SK-N-SH treated with all-trans-retinoic acid at 6 μM for 48 hours (cell line): Measurements from ENCODE around the gene PLEKHN1.

Experiments
- CSDC2 ChIP-seq: fragments of 250-450 bp; sonication (Bioruptor Pico); IDR thresholded peaks from 2 replicates; pipeline ENCODE4 v1.5.0; 2020; ENCODE audit warnings: mild to moderate bottlenecking, moderate library complexity
- PATZ1 ChIP-seq: fragments of 250-450 bp; sonication (Bioruptor Pico); IDR thresholded peaks from 2 replicates; pipeline ENCODE4 v1.8.0; 2020; ENCODE audit warnings: mild to moderate bottlenecking, moderate library complexity, borderline replicate concordance
- POU6F1 ChIP-seq: fragments of 250-450 bp; sonication (Bioruptor Pico); IDR thresholded peaks from 2 replicates; pipeline ENCODE4 v1.8.0; 2021; ENCODE audit warnings: low read depth, mild to moderate bottlenecking, moderate library complexity, borderline replicate concordance
- PPARA ChIP-seq: fragments of 250-450 bp; sonication (Bioruptor Pico); IDR thresholded peaks from 2 replicates; pipeline ENCODE4 v1.5.0; 2020; ENCODE audit warnings: mild to moderate bottlenecking, borderline replicate concordance
- TSHZ2 ChIP-seq: fragments of 250-450 bp; sonication (Bioruptor Pico); IDR thresholded peaks from 2 replicates; pipeline ENCODE4 v1.5.0; 2020; ENCODE audit warnings: mild to moderate bottlenecking, moderate library complexity

- TF ChIP-seq PPARA (CRISPR knock-in tag), result no peak
- TF ChIP-seq TSHZ2 (CRISPR knock-in tag), result no peak
- no peak for TF ChIP-seq PATZ1 (CRISPR knock-in tag)
- no peak for TF ChIP-seq CSDC2 (CRISPR knock-in tag)
- TF ChIP-seq POU6F1 (CRISPR knock-in tag), result no peak
These were observed 13.9 kb downstream of the PLEKHN1 start for GRCh38 chr1:980137-980571.
